OCI-LY3 (cell line): ENCODE results near the gene NT5M.

ENCODE experiments used
- H2AFZ ChIP-seq: fragments of 200-600, 300-600 bp; shearing (Covaris generic); 2 replicates; pipeline ENCODE4 v1.6.0; 2014; ENCODE audit warnings: antibody characterized with exemption, low read depth, low read length
- H3K27ac ChIP-seq: fragments of 200-600, 300-600 bp; sonication (generic); 2 replicates; pipeline ENCODE4 v1.5.1; 2014; ENCODE audit warnings: mild to moderate bottlenecking, low read length, moderate library complexity, mixed read lengths
- H3K27me3 ChIP-seq: fragments of 200-600, 300-600 bp; sonication (generic); 2 replicates; pipeline ENCODE4 v1.6.1; 2014; ENCODE audit warnings: low read depth, low read length, mixed read lengths
- H3K36me3 ChIP-seq: fragments of 200-600, 300-600 bp; sonication (generic); replicated peaks from 2 replicates; pipeline ENCODE3; 2014; ENCODE audit warnings: low read depth, low read length, mixed read lengths
- H3K4me1 ChIP-seq: fragments of 300-600, 200-600 bp; sonication (generic); 2 replicates; pipeline ENCODE4 v1.6.1; 2014; ENCODE audit warnings: low read length, mixed read lengths
- H3K4me2 ChIP-seq: fragments of 200-600, 300-600 bp; sonication (generic); 2 replicates; pipeline ENCODE4 v1.6.1; 2014; ENCODE audit warnings: low read length, mixed read lengths
- H3K4me3 ChIP-seq: fragments of 300-600, 200-600 bp; sonication (generic); 2 replicates; pipeline ENCODE4 v1.5.1; 2014; ENCODE audit warnings: antibody characterized with exemption, mild to moderate bottlenecking, low read length, moderate library complexity
- H3K79me2 ChIP-seq: fragments of 300-600, 200-600 bp; shearing (Covaris generic); 2 replicates; pipeline ENCODE4 v1.6.1; 2014; ENCODE audit warnings: mild to moderate bottlenecking, low read length, mixed read lengths
- H3K9ac ChIP-seq: fragments of 300-600, 200-600 bp; shearing (Covaris generic); 2 replicates; pipeline ENCODE4 v1.6.0; 2014; ENCODE audit warnings: mild to moderate bottlenecking, low read length, moderate library complexity
- H3K9me3 ChIP-seq: fragments of 200-600, 300-600 bp; shearing (Covaris generic); 2 replicates; pipeline ENCODE4 v1.6.1; 2014; ENCODE audit warnings: low read length, mixed read lengths; ENCODE audit not compliant: insufficient read depth
- H4K20me1 ChIP-seq: fragments of 200-600, 300-600 bp; sonication (generic); 2 replicates; pipeline ENCODE4 v1.6.1; 2016; ENCODE audit warnings: low read length, mixed read lengths; ENCODE audit not compliant: insufficient read depth
- CTCF ChIP-seq: fragments of 200-600, 300-600 bp; sonication (generic); IDR thresholded peaks from 2 replicates; pipeline ENCODE4 v1.5.1; 2014; ENCODE audit warnings: antibody characterized with exemption, low read length, low read depth
- EZH2phosphoT487 ChIP-seq: fragments of 200-600 bp; shearing (Covaris generic); IDR thresholded peaks from 2 replicates; pipeline ENCODE4 v1.6.1; 2018; ENCODE audit warnings: antibody characterized with exemption, mixed run types, low read depth

The NT5M gene

DNA sequence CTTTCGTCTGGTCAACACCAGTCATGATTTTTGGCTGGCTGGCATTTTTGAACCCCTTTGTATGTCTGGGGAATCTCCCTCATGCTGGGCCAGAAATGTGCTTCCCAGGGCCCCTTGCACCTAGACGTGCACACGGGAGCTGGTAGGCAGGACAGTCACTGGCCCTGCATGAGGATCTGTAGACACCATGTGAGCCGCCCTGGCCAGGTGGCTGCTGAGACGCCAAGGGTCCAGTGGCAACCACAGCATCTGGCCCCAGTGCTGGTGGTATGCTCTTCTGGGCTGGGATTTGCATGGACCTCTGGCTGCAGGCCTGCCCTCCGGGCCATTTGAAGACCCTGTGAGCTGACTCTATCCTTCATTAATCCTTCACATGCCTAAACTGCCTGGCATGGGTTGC lies 67.5 kb downstream of the NT5M start:
- Histone ChIP-seq H3K79me2 (no peaks in the 10 kb centered on the region), H3K36me3 (no peaks in the 10 kb centered on the region), H4K20me1 (no peaks in the 10 kb centered on the region), H3K9ac (no peak overlapping the region), H3K4me3 (no peak overlapping the region), H3K27ac (no peak overlapping the region), H2AFZ (no peak overlapping the region), H3K27me3 (no peaks in the 10 kb centered on the region), H3K9me3 (no peaks in the 10 kb centered on the region), H3K4me2 (no peak overlapping the region), H3K4me1 (peaks cover 19% of the 10 kb centered on the region)
- TF ChIP-seq CTCF (no peak), EZH2phosphoT487 (no peak)

DNA sequence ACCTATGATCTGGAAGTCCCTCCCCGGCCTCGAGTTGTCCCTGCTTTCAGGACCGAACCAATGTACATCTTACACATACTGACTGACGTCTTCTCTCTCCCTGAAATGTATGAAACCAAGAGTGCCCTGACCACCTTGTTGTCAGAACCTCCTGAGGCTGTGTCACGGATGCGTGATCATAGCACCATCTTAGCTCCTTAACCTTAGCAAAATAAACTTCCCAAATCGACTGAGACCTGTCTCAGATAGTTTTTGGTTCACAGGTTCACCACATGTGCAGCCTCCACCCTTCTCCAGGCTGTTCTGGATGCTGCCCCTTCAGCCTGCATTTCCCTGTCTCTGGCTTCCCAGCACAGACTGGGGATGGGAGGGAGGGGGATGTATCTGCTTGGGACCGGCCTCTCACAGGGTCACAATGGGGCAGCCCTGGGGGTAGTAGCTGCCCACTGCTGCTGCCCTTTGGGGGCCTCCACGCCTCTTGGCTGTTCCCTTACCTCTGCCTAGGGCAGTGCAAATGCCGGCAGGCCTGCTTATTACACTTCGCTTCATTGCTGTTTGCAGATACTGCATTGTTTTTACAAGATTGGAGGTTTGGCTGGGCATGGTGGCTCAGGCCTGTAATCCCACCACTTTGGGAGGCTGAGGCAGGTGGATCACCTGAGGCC lies 69.8 kb downstream of the NT5M start:
- Histone ChIP-seq H3K9ac (no peak overlapping the region), H3K4me3 (no peak overlapping the region), H3K4me1 (peaks cover 19% of the 10 kb centered on the region), H3K79me2 (no peaks in the 10 kb centered on the region), H3K4me2 (no peak overlapping the region), H3K27ac (no peak overlapping the region), H3K27me3 (no peaks in the 10 kb centered on the region), H3K9me3 (no peaks in the 10 kb centered on the region), H2AFZ (no peak overlapping the region), H3K36me3 (no peaks in the 10 kb centered on the region), H4K20me1 (no peaks in the 10 kb centered on the region)
- no peak for TF ChIP-seq CTCF
- no peak for TF ChIP-seq EZH2phosphoT487

DNA sequence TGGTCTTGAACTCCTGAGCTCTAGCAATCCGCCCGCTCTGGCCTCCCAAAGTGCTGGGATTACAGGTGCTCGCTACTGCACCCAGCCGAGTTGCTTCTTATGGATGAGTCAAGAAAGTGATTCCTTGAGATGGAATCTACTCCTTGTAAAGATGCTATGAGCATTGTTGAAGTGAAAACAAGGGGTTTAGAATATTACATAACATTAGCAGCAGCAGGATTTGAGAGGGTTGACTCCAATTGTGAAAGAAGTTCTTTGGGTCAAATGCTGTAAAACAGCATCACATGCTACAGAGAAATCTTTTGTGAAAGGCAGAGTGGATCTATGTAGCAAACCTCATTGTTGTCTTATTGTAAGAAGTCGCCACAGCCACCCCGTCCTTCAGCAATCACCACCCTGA lies 72.7 kb downstream of the NT5M start:
- no peaks in the 10 kb centered on the region for H3K27me3 ChIP-seq
- TF ChIP-seq CTCF (no peak), EZH2phosphoT487 (no peak)
- no peaks in the 10 kb centered on the region for H3K4me1 ChIP-seq
- no peak overlapping the region for H2AFZ ChIP-seq
- no peaks in the 10 kb centered on the region for H4K20me1 ChIP-seq
- no peak overlapping the region for H3K4me3 ChIP-seq
- H3K9ac ChIP-seq, result no peak overlapping the region
- no peak overlapping the region for H3K27ac ChIP-seq
- no peaks in the 10 kb centered on the region for H3K79me2 ChIP-seq
- no peak overlapping the region for H3K4me2 ChIP-seq
- no peaks in the 10 kb centered on the region for H3K36me3 ChIP-seq
- no peaks in the 10 kb centered on the region for H3K9me3 ChIP-seq

- TF ChIP-seq CTCF (no peak), EZH2phosphoT487 (no peak)
- no peak overlapping the region for H3K4me2 ChIP-seq
Measured at GRCh38 chr17:17376362-17376761, 73.2 kb downstream of the NT5M start.

More at GRCh38 chr17:17376362-17376761, 73.2 kb downstream of the NT5M start:
- Histone ChIP-seq H4K20me1 (no peaks in the 10 kb centered on the region), H3K9ac (no peak overlapping the region), H3K27ac (no peak overlapping the region), H3K27me3 (no peaks in the 10 kb centered on the region), H3K4me1 (no peaks in the 10 kb centered on the region), H3K4me3 (no peak overlapping the region), H3K9me3 (no peaks in the 10 kb centered on the region), H2AFZ (no peak overlapping the region), H3K36me3 (no peaks in the 10 kb centered on the region), H3K79me2 (no peaks in the 10 kb centered on the region)
